RCC 7860 (cell line): ENCODE measurements around the gene DYNLT4.
A peak's percentile ranks its signal among the peaks of the same experiment; 100 is the strongest.
"Not testable (repeated sequence)": the region's sequence is repeated elsewhere in the genome, so short reads cannot be mapped to it uniquely, and the experiment has no call there.

Experiments
- DNase-seq: peaks from one replicate; pipeline ENCODE4 v3.0.0-alpha.2; 2015; ENCODE audit warnings: low spot score
- FAIRE-seq: peaks from 2 replicates; lab custom pipeline; 2012; peaks lifted over from hg19 to GRCh38; lab: Jason Lieb, UNC

DYNLT4 gene

DNA sequence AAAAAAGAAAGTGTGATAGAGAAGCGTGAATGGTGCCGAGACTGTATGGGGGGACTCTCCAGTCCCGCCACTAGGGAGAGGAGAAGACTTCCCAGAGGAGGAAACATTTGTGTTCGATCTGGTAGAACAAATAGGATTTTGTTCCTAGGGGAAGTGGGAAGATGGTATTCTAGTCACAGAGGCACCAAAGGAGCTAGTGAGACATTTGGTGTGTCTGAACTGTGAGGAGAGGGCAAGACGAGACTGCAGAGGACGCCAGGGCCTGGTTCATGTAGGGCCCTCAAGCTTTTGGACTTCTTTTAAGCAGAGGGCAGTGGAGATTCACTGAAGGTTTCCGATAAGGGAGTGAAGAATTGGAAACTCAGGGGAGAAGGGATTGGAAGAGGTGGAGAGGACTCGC is 4.1 kb upstream of the DYNLT4 start:
- no peak for FAIRE-seq

DNA sequence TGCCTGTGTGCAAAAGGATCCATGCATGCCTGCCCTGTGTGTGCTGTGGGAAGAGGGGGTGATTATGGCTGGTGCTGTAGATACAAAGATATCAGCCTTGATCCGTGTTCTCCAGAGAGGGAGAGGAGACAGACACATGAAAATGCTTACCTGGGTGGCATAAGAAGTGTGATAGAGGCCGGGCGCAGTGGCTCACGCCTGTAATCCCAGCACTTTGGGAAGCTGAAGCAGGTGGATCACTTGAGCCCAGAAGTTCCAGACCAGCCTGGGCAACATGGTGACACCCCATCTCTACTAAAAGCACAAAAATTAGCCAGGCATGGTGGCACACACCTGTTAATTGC is 3.6 kb upstream of the DYNLT4 start:
- FAIRE-seq = not testable (repeated sequence)

More for the DNA sequence above, 4.1 kb upstream of the DYNLT4 start:
- no peak for DNase-seq

DNA sequence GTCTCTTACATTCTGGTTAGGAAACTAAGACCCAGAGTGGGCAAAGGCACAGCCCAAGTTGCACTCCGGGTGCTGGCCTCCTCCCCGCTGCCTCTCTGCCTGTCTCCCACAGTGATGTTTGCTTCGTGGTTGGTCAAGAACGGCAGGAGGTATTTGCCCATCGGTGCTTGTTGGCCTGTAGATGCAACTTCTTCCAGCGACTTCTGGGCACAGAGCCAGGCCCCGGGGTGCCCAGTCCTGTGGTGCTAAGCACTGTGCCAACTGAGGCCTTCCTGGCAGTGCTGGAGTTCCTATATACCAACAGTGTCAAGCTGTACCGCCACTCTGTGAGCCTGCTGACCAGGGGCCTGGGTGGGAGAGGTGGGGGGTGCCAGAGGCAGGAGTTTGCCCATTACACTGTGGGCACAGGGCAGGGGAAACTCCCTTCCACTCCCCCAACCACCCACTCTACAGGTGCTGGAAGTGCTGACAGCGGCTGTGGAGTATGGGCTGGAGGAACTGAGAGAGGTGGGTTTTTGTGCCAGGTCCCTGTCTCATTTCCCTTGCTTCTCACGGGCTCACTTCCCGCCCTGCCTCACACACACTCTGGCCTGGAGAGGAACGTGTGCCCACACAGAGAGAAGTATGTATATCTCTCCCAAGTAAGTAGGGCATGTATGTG is 3.1 kb upstream of the DYNLT4 start:
- FAIRE-seq = peak; percentile 79
- peak; percentile 86 for DNase-seq

More for the DNA sequence above, 3.6 kb upstream of the DYNLT4 start:
- not testable (repeated sequence) for DNase-seq

DNA sequence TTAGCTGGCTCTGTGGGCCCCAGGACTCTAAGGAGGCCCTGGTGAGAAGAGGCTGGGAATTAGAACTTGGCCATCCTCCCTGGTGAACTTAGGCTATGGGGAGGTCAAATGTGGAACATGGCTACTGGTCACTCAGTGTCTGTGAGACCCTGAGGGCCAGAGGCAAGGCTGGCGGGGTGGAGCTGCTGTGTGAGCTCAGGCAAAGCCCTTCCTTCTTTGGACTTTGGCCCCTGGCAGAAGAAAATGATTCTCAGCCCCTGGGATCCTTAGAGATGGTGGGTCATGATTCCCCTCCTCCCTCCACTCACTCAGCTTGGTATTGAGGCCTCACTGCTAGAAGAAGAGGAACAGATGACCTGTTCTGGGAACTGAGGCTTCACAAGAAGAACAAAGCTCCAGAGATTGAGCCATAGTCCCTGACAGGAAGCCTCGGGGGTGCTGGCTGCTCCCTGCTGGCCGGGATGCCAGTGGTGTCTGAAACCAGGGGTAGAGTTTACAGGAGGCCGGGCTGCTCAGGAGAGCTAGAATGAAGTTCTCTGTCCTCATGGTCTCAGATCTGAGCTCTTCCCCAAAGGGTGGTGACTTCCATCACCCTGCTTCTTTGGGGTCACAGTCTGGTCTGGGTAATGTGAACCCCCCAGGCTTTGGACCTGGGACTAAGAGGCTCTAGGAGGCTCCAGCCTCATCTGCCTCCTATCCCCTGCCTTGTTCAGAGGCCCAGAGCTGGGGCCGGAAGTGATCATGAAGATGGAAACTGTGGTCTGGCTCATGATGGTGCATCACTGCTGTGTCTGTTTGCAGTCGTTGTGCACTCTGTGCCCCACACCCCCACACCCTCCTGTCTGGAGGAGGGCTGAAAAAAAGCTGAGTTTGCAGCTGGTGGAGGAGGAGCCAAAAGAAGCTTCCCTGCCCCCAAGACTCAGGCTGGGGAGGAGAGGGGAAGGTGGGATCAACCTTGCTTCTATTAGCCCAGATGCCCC is 2.1 kb upstream of the DYNLT4 start:
- DNase-seq (peak; percentile 63), FAIRE-seq (no peak)

DNA sequence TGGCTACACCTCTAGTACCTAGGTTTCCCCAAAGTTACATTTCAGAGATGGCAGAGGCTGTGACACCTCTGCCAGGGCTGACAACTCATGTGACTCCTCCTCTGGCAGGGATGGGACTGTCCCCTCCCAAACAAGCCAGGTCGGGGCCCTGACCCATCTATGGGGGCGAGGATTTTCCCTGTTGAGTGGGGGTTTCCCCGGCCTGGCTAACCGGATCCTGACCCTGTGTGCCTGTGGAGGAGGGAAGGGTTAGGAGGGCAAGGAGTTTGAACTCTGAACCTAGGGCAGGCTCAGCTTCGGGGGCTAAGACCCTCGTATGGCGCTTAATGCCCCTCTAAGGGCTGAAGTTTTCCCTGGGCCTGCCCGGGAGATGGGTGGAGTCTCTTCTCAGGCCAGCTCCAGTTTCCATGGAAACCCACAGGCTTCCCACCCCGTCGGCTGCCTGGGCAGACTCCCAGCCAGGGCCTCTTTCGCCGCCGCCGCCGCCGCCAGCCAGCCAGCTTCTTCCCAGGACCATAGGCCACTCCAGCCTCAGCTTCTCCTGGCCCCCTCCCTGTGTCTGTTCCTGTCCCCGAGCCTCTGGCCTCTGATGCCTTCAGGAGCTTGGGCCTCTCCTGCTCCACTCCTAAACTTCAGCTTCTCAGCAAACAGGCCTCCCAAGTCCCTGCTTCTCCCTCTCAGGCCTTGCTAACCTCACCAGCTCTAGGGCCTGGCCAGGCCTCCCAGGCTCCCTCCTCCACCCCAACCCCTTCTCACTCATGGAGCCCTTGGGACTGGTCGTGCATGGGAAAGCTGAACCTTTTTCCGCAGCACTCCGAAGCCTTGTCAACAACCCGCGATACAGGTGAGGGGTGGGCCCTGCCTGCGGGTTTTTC is 1.1 kb upstream of the DYNLT4 start, which contains the start of gene BTBD19:
Gene BTBD19 (plus strand): TSS at position 461 of the 875 bp plus-strand sequence. CDS start 298 bp downstream, at position 759.
- FAIRE-seq (no peak), DNase-seq (peak; percentile 76)

GRCh38 chr1:44807364-44808062 is 362 bp upstream of the DYNLT4 start:
- peak; percentile 96 for FAIRE-seq
- DNase-seq = peak; percentile 100

- no peak for FAIRE-seq
- DNase-seq = no peak
These were observed 987 bp downstream of the DYNLT4 start for GRCh38 chr1:44806025-44806703.

GRCh38 chr1:44805311-44806024 is 1.7 kb downstream of the DYNLT4 start:
- FAIRE-seq = no peak
- DNase-seq = no peak

DNA sequence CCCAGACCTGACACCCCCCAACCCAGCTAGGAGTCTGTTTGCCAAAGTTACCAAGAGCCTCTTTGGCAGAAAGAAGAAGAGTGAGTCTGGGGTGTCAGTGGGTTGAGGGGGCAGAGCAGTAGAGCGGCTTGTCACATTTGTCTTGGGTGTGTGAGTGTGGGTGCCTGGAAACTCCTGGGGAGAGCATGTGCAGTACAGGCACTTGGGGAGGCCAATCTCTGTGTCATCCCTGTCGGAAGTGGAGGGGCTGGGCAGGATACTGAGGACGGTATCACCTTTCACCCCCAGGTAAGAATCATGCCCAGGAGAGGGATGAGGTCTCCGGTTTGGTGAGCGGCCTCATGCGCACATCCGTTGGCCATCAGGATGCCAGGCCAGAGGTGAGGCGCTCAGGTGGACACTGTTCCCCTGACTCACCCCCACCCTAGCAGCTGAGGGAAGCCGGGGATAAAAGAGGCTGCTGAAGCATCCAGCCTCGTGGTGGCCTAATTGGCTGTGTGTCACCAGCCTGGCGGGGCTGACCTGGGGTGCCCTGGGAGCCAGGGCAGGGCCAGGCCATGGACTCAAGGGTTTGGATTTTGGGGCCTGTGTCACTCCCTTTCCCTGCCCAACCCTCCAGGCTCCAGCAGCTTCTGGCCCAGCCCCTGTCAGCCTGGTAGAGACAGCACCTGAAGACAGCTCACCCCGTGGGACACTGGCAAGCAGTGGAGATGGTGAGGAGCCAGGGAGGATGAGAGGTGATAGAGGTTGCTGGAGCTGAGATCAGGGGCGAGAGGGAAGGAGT is 3.6 kb downstream of the DYNLT4 start:
- FAIRE-seq (no peak), DNase-seq (no peak)

- DNase-seq (no peak), FAIRE-seq (no peak)
These were observed 4.2 kb downstream of the DYNLT4 start for GRCh38 chr1:44803062-44803311.

DNA sequence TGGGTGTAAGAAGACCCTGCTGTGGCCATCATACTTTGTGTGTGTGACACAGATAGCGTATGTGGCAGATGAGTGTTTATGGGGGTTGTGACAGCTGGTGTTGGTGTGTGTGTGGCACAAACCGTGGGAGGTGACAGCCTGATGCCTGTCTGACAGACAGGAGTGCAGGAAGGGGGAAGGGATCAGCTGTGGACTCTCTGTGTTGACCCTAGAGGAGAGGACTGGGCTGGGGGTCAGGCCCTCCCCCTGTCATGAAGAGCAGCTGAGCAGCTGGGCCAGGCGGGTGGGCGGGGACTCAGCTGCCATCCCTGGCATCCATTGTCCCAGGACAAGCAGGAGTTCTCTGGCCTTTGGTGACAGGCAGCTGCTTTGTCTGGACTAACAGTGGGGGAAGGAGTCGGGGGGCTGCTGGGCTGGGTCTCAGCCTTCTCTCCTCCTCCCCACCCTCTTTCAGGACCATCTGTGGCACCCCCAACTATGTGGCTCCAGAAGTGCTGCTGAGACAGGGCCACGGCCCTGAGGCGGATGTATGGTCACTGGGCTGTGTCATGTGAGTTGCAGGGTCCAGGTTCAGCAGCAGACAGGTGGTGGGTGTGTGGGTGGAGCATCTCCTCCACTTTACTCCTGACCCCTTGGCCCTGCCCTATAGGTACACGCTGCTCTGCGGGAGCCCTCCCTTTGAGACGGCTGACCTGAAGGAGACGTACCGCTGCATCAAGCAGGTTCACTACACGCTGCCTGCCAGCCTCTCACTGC is 4.7 kb downstream of the DYNLT4 start:
- DNase-seq (no peak), FAIRE-seq (no peak)

GRCh38 chr1:44801491-44802305 is 5.5 kb downstream of the DYNLT4 start:
- FAIRE-seq (no peak), DNase-seq (no peak)

GRCh38 chr1:44799770-44800584 is 7.2 kb downstream of the DYNLT4 start, which contains the start of gene PLK3:
TSS of gene PLK3 (plus strand) at chr1:44800377. CDS start at chr1:44800464, 87 bp downstream.
- DNase-seq = peak; percentile 94
- FAIRE-seq = peak; percentile 81

DNA sequence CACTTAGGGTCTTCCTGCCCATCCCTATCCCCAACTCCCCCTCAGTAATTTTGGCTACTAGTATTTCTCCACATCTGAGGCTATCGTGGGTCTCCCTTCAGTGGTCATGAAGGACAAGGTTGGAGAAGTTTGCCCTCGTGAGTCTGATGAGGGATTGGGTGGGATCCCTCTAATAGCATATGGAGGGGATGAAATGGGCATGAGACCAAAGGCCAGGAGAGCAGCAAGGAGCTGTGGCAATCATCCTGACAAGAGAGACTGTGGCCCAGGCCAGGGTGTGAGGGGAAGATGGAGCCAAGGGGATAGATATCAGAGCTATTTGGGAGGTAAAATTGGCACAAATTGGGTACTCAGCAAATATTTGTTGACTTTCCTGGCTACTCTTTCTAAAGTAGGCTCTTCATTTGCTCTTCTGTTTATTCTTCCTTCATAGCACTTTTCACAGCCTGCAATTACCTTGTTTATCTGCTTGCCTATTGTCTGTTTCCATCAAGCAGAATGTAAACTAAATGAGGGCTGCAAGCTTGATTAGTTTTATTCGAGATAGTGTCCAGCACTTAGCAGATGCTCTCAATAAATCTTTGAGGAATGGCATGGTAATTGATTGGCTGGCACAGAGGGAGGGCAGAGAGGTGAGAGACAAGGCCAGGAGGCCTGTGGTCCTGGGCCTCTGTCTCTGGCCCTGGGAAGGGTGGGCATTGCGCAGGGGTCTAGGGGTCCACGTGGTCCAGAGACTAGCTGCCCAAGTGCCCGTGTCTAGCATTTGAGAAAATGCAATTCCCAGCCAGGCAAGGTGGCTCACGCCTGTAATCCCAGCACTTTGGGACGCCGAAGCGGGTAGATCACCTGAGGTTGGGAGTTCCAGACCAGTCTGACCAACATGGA is 8.4 kb downstream of the DYNLT4 start:
- FAIRE-seq = no peak
- no peak for DNase-seq

GRCh38 chr1:44797886-44798285 is 9.3 kb downstream of the DYNLT4 start:
- DNase-seq, FAIRE-seq: not testable (repeated sequence)
